GM19035 (cell line): Measurements from ENCODE around the gene OPCML.

ENCODE experiments used
- ATAC-seq: cut with Tn5 transposase; IDR thresholded peaks from one replicate; pipeline ENCODE4 v1.9.1; 2021; ENCODE audit not compliant: unreplicated experiment

OPCML gene

GRCh38 chr11:132605825-132606570 is 926.3 kb downstream of the OPCML start:
- ATAC-seq = no peak

DNA sequence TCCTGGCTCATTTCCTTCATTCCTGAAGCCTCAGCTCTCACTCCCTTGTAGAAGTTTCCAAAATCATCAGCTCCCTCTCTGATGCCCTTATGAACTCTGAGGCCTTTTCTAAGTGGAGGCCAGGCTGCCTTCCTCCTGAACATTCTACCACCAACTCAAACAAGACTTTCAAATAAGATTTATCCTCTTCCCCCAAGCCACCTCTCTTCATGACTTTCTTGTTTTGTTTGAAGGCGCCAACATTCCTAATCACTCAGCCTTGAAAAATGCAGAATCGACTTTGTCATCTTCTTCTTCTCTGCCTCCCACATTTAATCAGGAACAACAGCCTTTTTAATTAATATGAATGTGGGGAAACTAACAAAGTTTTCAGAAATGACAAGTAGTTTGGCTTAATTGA is 927.9 kb downstream of the OPCML start:
- ATAC-seq = no peak

- ATAC-seq = no peak
Measured at GRCh38 chr11:132601875-132602274, 930.4 kb downstream of the OPCML start.

- no peak for ATAC-seq
Measured at GRCh38 chr11:132595711-132596134, 936.6 kb downstream of the OPCML start.

- no peak for ATAC-seq
Measured at GRCh38 chr11:132595246-132595645, 937.1 kb downstream of the OPCML start.

- ATAC-seq = no peak
Measured at GRCh38 chr11:132590986-132591385, 941.3 kb downstream of the OPCML start.

DNA sequence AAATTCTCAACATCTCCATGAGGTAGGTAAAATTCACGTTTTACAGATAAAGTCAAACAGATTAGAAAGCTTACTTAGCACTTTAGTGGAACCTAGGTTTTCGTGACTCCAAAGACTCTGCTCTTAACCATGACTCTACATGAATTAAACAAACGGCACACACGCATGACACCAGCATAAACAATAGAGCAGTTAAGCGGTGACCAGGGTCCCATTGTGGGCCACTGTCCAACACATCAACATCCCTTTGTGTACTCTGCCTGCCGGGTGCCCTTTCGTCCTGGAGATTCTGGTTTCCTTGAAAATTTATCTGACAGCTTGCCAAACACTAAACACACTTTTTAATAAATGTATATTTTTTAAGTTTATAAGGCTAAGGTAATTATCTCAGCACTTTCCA is 941.7 kb downstream of the OPCML start:
- no peak for ATAC-seq

DNA sequence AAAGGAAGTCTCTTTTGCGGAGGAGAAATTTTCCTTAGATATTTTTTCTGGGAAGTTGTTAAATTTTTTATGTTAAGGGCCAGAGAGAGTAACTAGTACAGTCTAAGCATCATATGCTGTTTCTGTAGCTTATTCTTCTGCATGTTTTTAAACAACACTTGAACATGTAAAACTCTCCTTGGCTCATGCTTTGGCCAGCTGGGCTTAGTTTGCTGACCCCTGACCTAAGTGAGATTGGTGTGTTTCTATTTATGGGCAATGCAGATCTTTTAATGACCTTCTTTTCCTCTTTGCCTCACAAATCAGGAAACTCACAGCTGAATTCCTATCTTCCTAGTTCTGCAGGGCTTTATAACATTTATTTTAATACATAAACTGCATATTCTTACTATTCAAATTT is 942.5 kb downstream of the OPCML start:
- no peak for ATAC-seq

DNA sequence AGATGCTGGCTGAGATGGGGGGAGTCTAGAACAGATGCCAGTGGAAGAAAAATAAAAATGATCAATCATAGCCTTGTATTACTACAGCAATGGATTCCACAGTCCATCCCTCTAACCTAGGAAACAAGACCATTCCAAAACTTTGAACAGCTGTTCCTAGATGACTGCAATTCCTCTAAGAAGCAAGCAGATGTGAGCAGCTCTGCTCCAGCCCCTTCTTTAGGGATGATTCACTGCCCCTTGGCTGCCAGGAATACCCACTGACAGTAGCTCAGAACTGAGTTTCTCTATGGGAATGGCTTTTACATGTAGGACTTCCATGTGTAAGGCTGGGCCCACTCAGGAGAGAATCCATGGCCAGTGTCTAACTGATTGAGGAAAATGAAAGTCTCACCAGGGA is 943.9 kb downstream of the OPCML start:
- ATAC-seq = no peak

DNA sequence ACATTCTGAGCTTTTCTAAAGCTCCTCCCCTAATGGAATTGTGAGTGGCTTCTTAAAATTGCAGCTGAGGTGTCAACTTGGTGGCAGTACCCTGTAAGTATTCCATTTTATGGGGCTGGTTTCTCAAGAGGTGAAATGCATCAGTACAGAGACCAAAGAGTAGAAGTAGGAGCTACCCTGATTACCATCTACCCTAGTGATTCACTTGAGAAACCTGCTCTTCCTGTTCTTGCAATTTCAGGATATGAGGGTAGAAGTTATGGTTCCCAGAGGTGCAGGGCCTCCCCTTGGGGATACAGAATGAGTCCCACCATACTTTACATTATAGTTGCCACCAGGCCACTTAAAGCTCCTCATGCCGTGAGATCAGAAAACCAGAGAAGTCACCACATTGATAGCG is 944.6 kb downstream of the OPCML start:
- ATAC-seq = no peak

DNA sequence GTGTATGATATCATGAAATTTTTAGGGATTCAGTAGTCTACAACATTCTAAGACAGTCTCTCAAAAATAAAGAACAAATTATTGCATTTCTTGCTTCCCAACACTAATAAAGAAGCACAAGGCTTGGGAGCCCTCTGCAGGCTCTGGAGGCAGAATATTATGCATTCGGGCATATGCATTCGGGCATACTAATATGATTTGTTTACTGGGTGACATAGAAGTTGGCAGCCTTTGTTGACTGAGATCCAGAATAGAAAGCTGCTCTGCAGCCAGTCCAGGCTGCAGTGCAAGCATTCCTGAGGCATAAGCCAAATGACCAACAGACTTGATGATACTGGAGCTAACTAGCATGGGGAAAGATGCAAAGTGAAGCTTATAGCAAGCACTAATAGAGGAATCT is 945.5 kb downstream of the OPCML start:
- ATAC-seq = no peak

- ATAC-seq = no peak
Measured at GRCh38 chr11:132579634-132580327, 952.5 kb downstream of the OPCML start.

DNA sequence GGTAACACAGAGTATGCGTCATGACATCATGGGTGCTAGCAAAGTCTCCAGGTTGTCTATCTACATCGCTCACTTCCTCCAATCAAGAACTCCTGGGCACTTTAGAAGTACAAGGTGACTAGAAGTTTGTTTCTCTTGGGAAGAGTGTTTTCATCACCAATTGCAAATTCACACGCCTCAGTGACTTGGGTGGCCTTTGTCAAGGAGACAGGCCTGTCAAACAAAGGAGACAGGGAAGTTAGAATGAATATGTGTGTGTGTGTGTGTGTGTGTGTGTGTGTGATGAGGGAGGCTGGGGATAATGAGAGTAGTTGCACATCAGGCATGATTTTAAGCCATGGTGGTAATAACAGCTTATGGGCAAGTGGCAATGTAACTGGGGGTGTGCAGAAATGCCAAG is 953.2 kb downstream of the OPCML start:
- ATAC-seq = no peak

DNA sequence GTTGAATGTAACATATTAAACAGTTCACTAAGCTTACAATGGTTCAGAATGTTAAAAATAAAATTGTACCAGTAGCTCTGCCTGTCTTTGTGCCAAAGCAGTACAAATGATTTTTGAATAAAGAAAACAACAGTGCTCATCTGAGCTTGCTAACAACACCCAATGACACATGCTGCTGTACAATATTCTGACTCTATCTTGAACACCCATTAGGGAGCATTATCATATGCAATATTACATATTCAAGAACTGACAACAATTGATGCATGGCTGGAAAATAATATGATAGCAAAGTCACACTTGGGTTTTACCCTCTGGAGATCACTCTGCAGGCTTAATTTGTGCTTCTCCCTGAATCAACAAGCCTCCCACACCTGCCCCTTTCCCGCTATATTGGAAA is 953.7 kb downstream of the OPCML start:
- ATAC-seq = no peak

DNA sequence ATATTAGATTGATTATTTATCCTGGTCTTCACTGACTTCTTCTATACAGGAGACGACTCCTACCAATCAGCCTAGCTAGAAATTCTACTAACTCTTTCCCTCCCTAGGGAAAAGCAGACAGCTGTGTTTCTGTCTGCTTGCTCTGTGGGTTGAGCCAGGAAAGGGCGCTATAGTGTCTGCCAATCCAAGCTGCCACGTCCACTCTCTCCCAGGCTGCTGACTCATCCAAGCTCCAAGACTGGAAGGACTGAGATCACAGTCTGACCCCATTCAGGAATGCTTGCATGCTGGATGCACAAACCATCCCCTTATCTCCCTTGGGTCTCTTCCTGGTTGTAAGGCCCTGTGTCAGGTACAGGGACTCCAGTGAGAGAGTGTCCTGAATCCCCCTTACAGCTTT is 955.6 kb downstream of the OPCML start:
- no peak for ATAC-seq

GRCh38 chr11:132564091-132564885 is 968.0 kb downstream of the OPCML start:
- no peak for ATAC-seq

GRCh38 chr11:132563050-132563449 is 969.3 kb downstream of the OPCML start:
- no peak for ATAC-seq

DNA sequence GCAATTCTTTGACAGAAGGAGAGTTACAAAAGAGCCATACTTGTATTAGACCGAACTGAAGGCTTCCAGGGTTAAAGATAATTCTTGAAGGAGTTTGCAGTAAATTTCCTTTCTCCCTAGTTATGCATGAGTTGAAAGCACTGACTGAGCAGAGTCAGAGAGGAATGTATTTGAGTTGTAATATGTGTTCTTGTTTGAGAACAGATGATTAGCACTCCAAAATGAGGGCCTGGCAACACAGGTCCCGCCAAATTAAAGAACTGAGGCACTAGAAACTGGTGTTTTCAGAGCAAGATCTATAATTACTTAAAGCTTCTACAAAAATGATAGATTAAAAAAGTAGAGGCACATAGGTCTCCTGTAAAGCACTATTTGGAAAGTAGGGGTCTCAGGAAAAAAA is 970.4 kb downstream of the OPCML start:
- no peak for ATAC-seq

DNA sequence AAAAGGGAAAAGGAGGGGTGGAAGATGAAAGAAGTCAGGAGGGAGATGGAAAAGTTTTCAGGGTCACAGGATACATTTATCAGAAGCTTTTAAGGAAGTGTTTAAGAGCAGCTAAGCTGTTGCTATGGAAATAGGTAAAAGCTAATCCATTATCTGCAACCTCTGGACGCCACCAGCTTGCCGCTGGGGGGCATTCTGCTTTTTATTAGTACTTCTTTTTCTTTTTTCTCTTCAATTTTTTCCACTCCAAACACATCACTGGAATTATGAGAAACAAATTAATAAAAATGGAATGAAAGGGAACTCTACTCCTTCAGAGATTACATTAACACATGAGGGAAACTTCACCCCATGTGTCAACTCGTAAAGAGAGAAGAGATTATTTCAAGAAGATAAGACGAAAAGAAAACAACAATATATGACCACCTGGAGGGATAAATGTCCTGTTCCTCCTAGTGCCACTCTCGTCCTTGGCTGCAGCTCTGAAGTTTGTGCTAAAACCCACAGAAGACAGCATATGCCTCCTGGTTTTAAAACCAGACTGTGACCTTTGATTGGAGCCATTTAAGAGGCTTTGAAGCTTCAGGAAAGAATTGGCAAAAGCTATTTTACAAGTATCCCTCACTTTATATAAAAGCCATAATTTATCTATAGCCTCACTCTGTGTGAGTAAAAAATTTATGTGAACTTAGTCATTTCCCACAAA is 972.8 kb downstream of the OPCML start:
- ATAC-seq = no peak

- no peak for ATAC-seq
Measured at GRCh38 chr11:132556316-132556715, 976.0 kb downstream of the OPCML start.

DNA sequence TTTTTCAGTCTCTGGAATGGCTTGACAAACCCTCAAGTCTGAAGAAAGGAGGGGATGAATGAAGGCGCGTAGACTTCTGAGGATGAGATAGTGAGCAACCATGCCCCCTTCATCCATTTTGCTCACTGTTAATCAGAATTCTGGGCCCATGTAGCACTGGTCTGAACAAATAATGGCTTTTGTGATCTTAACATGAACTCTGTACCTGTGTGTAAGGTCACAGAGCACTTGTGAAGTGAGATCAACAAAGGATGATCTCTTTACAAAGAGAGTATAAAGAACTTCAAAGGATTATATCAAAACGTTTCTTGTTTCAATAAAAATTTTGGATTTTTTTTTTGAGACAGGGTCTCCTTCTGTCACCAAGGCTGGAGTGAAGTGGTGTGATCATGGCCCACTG is 976.7 kb downstream of the OPCML start:
- ATAC-seq = no peak
